IPS-NIHi11 (cell line): ENCODE results near the gene PRPF39.
"Not testable (repeated sequence)": the region's sequence is repeated elsewhere in the genome, so short reads cannot be mapped to it uniquely, and the experiment has no call there.

Source experiments
- DNase-seq: peaks from one replicate; pipeline ENCODE4 v3.0.0; 2012; ENCODE audit warnings: mixed read lengths, low spot score

PRPF39 gene

DNA sequence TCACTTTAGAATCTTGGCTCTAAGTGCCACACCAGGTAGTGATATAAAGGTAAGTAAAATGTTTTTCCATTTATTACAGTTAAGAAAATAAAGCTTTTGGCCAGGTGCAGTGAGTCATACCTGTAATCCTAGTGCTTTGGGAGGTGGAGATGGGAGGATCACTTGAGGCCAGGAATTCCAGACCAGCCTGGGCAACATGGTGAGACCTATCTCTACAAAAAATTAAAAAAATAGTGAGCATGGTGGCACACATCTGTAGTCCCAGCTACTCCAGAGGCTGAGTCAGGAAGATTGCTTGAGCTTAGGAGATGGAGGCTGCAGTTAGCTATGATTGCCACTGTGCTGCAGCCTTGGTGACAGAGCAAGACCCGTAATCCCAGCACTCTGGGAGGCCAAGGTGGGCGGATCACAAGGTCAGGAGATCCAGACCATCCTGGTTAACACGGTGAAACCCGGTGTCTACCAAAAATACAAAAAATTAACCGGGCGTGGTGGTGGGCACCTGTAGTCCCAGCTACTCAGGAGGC is 56.8 kb downstream of the PRPF39 start:
- DNase-seq, result no peak

DNA sequence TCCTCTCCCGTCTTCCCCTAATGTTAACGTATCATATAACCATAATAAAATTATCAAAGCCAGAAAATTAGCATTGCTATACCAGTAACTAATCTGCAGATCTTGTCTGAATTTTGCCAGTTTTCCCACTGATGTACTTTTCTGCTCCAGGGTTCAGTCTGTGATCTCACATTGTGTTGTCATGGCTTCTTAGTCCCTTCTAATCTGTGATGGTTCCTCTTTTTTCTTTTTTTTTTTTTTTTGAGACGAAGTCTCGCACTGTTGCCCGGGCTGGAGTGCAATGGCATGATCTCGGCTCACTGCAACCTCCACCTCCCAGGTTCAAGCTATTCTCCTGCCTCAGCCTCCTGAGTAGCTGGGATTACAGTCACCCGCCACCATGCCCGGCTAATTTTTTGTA is 58.2 kb downstream of the PRPF39 start:
- DNase-seq, result not testable (repeated sequence)

DNA sequence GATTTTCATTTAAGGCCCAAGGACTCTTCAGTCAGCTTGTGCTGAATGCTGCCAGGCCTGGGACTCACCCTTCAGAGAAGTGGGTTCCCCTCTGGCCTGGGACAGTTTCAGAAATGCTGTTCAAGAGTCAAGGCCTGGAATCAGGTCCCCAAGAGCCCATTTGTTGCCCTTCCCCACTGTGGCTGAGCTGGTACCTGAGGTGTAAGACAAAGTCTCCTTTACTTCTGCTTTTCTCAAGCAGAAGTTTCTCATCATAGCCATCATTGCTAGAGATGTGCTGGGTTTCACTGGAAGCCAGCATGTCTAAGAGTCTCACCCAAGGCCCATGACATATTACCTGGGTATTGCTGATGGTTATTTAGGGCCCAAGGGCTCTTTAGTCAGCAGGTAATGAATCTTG is 60.7 kb downstream of the PRPF39 start:
- DNase-seq, result no peak

DNA sequence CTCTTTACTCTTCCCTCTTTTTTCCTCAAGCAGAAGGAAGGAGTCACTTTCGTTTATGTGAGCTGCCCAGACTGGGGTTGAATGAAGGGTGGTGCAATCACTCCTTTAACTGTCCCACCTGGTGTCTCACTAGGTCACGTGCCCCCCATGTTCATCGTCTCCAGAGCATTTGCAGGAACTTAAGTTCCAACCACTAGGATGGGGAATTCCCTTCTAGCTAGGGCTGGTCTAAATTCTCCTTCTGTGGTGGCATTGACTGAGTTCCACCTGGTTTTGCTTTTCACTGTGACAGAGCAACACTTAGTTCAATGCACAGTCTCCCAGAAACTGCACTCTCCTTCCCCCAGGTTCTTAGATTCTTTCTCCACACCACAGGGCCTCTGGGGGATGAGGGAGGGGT is 61.3 kb downstream of the PRPF39 start:
- no peak for DNase-seq

DNA sequence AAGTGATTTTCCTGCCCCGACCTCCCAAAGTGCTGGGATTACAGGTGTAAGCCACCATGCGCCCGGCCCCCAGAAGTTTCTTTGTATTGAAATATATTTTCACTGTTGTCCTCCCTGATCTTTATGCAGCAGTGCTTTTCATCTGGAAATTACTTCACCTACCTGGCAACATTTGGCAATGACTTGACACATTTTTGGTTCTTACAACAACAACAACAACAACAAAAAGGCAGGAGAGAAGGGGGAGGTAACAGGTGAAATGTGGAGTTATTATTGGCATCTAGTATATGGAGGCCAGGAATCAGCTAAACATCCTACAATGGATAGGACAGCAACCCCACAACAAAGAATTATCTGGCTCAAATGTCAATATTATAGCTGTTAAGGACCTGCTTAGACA is 65.7 kb downstream of the PRPF39 start:
- DNase-seq, result no peak

DNA sequence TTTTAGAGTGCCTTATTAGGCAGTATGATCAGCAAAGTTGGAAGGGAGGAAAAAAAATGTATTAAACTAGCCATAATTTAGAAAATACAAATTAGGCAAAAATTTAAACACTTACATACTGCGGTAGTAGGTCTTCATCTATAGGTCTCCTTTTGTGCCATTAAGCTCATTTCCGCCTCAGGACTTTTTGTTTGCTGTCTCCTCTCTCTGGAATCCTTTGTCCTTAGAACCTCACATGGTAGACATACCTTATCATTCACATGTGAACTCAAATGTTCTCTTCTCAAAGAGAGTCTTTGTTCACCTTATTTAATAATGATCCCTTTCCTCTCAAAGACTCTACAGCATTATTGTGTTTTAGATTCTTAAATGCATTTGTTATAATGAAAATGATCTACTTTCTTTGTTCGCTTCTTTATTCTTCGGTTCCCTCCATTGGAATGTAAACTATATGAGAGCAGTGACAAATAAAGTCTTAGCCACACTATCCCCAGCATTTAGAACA is 66.5 kb downstream of the PRPF39 start:
- DNase-seq, result no peak

DNA sequence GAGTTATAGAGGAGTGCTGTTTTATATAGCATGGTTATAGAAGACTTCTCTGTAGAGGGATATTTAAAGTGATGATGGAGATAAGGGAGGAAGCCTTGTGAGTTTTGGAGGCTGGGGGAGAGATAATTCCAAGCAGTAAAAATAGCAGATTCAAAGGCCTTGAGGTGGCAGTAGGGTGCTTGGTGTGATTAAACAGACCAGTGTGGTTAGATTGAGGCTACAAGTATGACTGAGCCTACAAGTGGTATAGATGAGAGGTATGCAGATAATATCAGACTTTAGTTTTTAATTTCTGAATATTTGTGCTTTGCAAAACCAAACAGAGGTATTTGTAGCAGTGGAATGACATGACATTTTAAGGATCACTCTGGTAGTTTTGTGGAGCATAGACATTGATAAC is 72.2 kb downstream of the PRPF39 start:
- DNase-seq, result no peak
